GM23338 (cell line): ENCODE data around the gene PPFIBP2.

Experiments
- STAT1 ChIP-seq: IDR thresholded peaks from one replicate; pipeline ENCODE4 v1.6.1; 2016; ENCODE audit warnings: antibody characterized with exemption; ENCODE audit not compliant: unreplicated experiment
- TF ChIP-seq, protein P1 (sequence below), 2 experiments: fragments of 200-600 bp in 1 of 2; sonication (generic) in 1 of 2; conservative IDR thresholded peaks; 2 replicates each; pipeline versions ENCODE4 v1.5.1 to v1.6.1; 2016 to 2017; ENCODE audit warnings: antibody characterized with exemption in 2 of 2, low read depth in 2 of 2, mild to moderate bottlenecking in 2 of 2, moderate library complexity in 1 of 2

DNA sequence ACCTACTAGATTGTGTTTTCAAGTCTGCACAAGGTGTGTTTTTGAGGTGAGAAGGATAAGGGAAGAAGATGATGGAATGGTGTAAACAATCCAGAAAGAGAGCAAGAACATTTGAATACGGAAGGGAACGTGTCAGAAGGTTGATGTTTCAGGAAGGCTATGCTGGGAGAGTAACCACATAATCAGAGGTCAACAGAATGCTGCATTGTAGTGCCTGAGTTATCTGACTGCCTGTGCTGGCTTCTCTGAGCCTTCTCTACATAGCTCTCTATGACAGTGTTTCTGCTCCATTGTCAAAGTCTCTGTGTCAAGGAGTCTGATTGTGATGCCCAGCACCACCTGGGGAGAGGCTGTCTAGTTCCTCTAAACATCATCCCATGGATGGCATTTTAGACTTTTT is 85.4 kb downstream of the PPFIBP2 start:
- TF ChIP-seq, protein P1, sequence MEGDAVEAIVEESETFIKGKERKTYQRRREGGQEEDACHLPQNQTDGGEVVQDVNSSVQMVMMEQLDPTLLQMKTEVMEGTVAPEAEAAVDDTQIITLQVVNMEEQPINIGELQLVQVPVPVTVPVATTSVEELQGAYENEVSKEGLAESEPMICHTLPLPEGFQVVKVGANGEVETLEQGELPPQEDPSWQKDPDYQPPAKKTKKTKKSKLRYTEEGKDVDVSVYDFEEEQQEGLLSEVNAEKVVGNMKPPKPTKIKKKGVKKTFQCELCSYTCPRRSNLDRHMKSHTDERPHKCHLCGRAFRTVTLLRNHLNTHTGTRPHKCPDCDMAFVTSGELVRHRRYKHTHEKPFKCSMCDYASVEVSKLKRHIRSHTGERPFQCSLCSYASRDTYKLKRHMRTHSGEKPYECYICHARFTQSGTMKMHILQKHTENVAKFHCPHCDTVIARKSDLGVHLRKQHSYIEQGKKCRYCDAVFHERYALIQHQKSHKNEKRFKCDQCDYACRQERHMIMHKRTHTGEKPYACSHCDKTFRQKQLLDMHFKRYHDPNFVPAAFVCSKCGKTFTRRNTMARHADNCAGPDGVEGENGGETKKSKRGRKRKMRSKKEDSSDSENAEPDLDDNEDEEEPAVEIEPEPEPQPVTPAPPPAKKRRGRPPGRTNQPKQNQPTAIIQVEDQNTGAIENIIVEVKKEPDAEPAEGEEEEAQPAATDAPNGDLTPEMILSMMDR (conservative IDR thresholded peaks at IDR 0.05; ENCODE audit: low read depth in 2 of 2) = no peak
- no peak for TF ChIP-seq STAT1
